GM13976 (cell line): ENCODE data around the gene CLDN4.

Experiments
- DNase-seq: peaks from one replicate; pipeline ENCODE4 v3.0.0; 2012; ENCODE audit warnings: low spot score
- in situ Hi-C: fragments of 300-500 bp; cut with MboI; formaldehyde crosslinking; loops from one replicate; pipeline ENCODE4 v1.12.0; 2022; ENCODE audit warnings: low sequenced_read_pairs, mixed read lengths, inconsistent platforms; ENCODE audit not compliant: unreplicated experiment
- TF ChIP-seq, protein P1 (sequence below): IDR thresholded peaks from 2 replicates; pipeline ENCODE4 v1.5.1; 2012; ENCODE audit warnings: borderline replicate concordance, mild to moderate bottlenecking; ENCODE audit not compliant: insufficient read depth; ENCODE audit errors: extremely low read depth, missing control alignments, control extremely low read depth

CLDN4 gene

DNA sequence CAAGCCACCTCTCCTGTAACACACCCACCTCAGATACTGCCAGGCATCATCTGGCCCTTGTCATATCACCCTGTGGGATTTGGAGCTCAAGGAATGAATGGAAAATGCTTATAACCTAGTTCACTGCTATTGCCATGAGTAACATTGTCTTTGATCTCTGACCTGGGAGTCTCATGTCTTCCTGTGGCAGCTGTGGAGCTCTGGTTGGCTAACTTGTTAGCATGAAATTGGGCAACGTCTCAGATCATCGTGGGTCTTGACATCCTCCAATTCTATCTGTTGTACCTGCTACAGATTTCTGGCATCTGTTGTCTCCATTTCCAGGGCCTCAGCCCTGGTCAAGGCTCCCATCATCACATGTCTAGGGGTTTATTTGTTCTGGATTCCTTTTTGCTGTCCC lies 28.0 kb downstream of the CLDN4 start:
- in situ Hi-C loops = no loop called here
- no peak for DNase-seq
- TF ChIP-seq, protein P1, sequence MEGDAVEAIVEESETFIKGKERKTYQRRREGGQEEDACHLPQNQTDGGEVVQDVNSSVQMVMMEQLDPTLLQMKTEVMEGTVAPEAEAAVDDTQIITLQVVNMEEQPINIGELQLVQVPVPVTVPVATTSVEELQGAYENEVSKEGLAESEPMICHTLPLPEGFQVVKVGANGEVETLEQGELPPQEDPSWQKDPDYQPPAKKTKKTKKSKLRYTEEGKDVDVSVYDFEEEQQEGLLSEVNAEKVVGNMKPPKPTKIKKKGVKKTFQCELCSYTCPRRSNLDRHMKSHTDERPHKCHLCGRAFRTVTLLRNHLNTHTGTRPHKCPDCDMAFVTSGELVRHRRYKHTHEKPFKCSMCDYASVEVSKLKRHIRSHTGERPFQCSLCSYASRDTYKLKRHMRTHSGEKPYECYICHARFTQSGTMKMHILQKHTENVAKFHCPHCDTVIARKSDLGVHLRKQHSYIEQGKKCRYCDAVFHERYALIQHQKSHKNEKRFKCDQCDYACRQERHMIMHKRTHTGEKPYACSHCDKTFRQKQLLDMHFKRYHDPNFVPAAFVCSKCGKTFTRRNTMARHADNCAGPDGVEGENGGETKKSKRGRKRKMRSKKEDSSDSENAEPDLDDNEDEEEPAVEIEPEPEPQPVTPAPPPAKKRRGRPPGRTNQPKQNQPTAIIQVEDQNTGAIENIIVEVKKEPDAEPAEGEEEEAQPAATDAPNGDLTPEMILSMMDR = no peak

GRCh38 chr7:73860859-73861258 lies 30.1 kb downstream of the CLDN4 start, which contains the start of gene TMEM270:
Gene TMEM270, plus strand, starts transcription at chr7:73861159. Its CDS starts 36 bp downstream, at chr7:73861195.
- TF ChIP-seq, protein P1 = no peak
- DNase-seq = no peak
- in situ Hi-C loops = no loop called here

GRCh38 chr7:73861305-73861704 lies 30.5 kb downstream of the CLDN4 start:
- TF ChIP-seq, protein P1 = no peak
- in situ Hi-C loops = no loop called here
- DNase-seq = no peak

DNA sequence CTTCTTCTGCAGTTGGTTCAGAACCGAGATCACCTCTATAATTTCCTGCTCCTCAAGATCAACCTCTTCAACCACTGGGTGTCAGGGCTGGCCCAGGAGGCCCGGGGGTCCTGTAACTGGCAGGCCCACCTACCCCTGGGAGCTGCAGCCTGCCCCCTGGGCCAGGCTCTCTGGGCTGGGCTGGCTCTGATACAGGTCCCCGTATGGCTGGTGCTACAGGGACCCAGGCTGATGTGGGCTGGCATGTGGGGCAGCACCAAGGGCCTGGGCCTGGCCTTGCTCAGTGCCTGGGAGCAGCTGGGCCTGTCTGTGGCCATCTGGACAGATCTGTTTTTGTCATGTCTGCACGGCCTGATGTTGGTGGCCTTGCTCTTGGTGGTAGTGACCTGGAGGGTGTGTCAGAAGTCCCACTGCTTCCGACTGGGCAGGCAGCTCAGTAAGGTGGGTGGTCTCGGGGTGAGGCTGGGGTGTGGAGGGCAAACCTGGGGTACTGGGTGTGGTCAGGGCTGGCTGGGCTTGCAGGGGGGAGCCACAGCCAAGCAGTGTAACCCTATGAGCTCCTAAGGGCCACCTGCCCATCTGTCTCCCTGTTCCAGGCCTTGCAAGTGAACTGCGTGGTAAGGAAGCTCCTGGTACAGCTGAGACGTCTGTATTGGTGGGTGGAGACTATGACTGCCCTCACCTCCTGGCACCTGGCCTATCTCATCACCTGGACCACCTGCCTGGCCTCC lies 34.4 kb downstream of the CLDN4 start:
- no peak for DNase-seq
- in situ Hi-C loops = no loop called here
- TF ChIP-seq, protein P1 = no peak

DNA sequence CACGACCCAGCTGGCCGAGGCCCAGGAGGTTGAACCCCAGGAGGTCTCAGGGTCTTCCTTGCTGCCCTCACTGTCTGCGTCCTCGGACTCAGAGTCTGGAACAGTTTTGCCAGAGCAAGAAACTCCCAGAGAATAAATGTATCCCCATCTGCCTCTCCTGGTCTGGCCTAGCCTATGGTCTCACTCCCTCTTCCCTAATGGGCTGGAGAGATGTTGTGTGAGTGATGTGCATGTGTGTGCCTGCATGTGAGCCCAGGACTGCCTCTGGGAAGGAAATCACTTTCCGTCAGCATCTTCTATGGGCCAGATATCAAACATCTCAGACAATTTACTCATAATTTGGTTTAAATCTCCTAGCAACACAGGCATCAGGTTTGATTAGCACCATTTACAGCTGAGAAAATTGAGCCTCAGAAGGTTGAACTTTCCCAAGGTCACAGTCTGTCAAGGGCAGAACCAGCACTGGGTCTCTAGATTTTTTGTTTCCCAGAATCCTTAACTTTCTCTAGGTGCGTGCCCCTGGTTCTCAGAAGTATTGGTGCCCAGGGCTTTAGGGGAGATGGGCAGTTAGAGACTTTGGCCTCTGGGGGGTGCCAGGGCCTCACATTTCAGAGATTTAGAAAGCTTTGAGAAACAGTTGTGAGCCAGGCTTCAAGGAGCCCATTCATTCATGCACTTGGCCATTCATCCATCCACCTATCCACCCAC lies 35.1 kb downstream of the CLDN4 start:
- TF ChIP-seq, protein P1 = peak; percentile 43
- in situ Hi-C loops = no loop called here
- peak; percentile 69 for DNase-seq

DNA sequence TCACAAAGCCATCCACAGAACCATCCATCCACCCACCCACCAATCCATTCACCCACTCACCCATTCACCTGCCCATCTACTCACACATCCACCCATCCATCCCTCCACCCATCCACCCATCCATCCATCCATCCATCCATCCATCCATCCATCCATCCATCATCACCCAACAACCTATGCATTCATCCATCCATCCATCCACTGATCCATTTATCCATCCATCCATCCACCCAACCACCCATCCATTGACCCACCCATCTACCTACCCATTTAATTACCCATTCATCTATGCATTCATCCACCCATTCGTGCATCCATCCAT lies 35.6 kb downstream of the CLDN4 start:
- DNase-seq = no peak
- in situ Hi-C loops = no loop called here
- TF ChIP-seq, protein P1 = no peak
